GM18507 (cell line): ENCODE measurements around the gene CCDC110.

Source experiments
- DNase-seq: peaks from one replicate; pipeline ENCODE4 v3.0.0; 2011; ENCODE audit warnings: low read depth; ENCODE audit not compliant: insufficient read length; ENCODE audit errors: extremely low spot score
- FAIRE-seq: peaks from 2 replicates; lab custom pipeline; 2011; peaks lifted over from hg19 to GRCh38; lab: Jason Lieb, UNC

Gene CCDC110

GRCh38 chr4:185479507-185479971 is 8.0 kb upstream of the CCDC110 start:
- DNase-seq, result no peak
- FAIRE-seq, result peak; percentile 57

GRCh38 chr4:185473247-185473646 is 1.7 kb upstream of the CCDC110 start:
- FAIRE-seq (no peak), DNase-seq (no peak)

GRCh38 chr4:185472103-185472542 is 590 bp upstream of the CCDC110 start:
- FAIRE-seq, result peak; percentile 33

GRCh38 chr4:185470501-185471195 is 885 bp downstream of the CCDC110 start:
- DNase-seq (no peak), FAIRE-seq (peak; percentile 44)

More at GRCh38 chr4:185472103-185472542, 590 bp upstream of the CCDC110 start:
- no peak for DNase-seq

- FAIRE-seq (no peak), DNase-seq (no peak)
Measured at GRCh38 chr4:185469580-185470154, 1.9 kb downstream of the CCDC110 start.

- FAIRE-seq (no peak), DNase-seq (no peak)
Measured at GRCh38 chr4:185468999-185469398, 2.5 kb downstream of the CCDC110 start.

- DNase-seq (no peak), FAIRE-seq (no peak)
Measured at GRCh38 chr4:185467991-185468390, 3.5 kb downstream of the CCDC110 start.

GRCh38 chr4:185467101-185467500 is 4.4 kb downstream of the CCDC110 start:
- DNase-seq, result no peak
- FAIRE-seq, result no peak

GRCh38 chr4:185465707-185466106 is 5.8 kb downstream of the CCDC110 start:
- no peak for FAIRE-seq
- no peak for DNase-seq

GRCh38 chr4:185464887-185465286 is 6.6 kb downstream of the CCDC110 start:
- FAIRE-seq (no peak), DNase-seq (no peak)

- no peak for FAIRE-seq
- DNase-seq, result no peak
Measured at GRCh38 chr4:185464183-185464582, 7.3 kb downstream of the CCDC110 start.

- FAIRE-seq (no peak), DNase-seq (no peak)
Measured at GRCh38 chr4:185463541-185463940, 8.0 kb downstream of the CCDC110 start.

- no peak for FAIRE-seq
Measured at GRCh38 chr4:185461565-185461964, 10.0 kb downstream of the CCDC110 start.

GRCh38 chr4:185457136-185457535 is 14.4 kb downstream of the CCDC110 start:
- DNase-seq (no peak), FAIRE-seq (no peak)

More at GRCh38 chr4:185461565-185461964, 10.0 kb downstream of the CCDC110 start:
- DNase-seq, result no peak

GRCh38 chr4:185456131-185456530 is 15.4 kb downstream of the CCDC110 start:
- FAIRE-seq (peak; percentile 44), DNase-seq (no peak)

- FAIRE-seq (no peak), DNase-seq (no peak)
Measured at GRCh38 chr4:185445209-185445608, 26.3 kb downstream of the CCDC110 start.

- no peak for DNase-seq
- no peak for FAIRE-seq
Measured at GRCh38 chr4:185441479-185441878, 30.1 kb downstream of the CCDC110 start.

GRCh38 chr4:185437809-185438208 is 33.7 kb downstream of the CCDC110 start:
- DNase-seq (no peak), FAIRE-seq (no peak)

- DNase-seq (no peak), FAIRE-seq (no peak)
Measured at GRCh38 chr4:185435466-185435865, 36.1 kb downstream of the CCDC110 start.

- FAIRE-seq (no peak), DNase-seq (no peak)
Measured at GRCh38 chr4:185429660-185430059, 41.9 kb downstream of the CCDC110 start.
